ENCODE results near the gene COL4A2.

- TF ChIP-seq CTCF (IDR thresholded peaks at IDR 0.05): no peak
- no peak for TF ChIP-seq POLR2A (IDR thresholded peaks at IDR 0.05; ENCODE audit: low read depth)
- no peak for TF ChIP-seq EP300 (IDR thresholded peaks at IDR 0.05)
Measured at GRCh38 chr13:110258876-110259631, 48.0 kb upstream of the COL4A2 start.

Measured in esophagus muscularis mucosa (tissue), 4 donors.